NCI-H226 (cell line): ENCODE data around the gene SULF2.
"Not testable (repeated sequence)": the region's sequence is repeated elsewhere in the genome, so short reads cannot be mapped to it uniquely, and the experiment has no call there.

Experiments used
- DNase-seq: peaks from one replicate; pipeline ENCODE4 v3.0.0-alpha.2; 2015

SULF2 gene

DNA sequence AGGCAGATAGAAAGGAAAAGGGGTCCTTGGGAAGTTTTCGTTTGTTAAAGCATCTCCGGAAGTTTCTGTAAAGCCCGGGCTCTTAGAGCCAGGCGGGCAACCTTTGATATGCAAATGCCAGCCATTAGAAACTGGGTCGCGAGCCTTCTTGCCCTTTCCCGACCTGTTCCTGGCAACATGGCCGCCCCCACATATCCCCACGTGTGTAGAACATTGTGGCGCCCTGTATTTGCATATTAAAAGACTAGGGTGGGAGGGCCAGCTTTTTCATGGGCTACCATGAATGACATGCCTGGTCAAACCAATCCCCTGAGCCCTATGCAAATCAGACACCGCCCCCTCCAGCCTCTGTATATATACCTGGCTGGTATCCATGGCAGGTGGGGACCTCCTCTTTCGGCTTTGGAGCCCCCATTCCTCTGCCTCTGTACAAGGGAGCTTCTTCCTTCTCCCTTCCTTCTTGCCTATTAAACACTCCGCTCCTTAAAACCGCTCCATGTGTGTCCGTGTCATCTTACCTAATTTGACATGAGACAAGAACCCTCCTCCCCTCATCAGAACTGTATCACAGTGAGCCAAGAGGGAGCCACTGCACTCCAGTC lies 19.0 kb upstream of the SULF2 start:
- not testable (repeated sequence) for DNase-seq

DNA sequence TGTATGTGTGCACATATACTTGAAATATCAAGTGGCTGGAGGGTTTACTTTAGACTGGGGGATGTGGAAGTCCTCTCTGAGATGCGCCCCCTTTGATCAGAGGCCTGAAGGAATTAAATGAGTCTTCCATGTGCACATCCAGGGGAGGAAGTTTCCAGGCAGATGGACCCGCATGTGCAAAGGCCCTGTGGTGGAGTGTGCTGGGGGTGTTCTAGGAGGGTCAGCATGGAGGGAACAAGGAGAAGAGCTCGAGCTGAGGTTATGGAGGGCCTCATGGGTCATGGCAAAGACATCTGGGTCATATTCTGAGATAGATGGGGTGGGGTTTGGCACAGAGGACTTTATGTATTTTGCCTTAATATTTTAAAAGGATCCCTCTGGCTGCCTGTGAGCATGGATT lies 17.7 kb upstream of the SULF2 start:
- DNase-seq: no peak

DNA sequence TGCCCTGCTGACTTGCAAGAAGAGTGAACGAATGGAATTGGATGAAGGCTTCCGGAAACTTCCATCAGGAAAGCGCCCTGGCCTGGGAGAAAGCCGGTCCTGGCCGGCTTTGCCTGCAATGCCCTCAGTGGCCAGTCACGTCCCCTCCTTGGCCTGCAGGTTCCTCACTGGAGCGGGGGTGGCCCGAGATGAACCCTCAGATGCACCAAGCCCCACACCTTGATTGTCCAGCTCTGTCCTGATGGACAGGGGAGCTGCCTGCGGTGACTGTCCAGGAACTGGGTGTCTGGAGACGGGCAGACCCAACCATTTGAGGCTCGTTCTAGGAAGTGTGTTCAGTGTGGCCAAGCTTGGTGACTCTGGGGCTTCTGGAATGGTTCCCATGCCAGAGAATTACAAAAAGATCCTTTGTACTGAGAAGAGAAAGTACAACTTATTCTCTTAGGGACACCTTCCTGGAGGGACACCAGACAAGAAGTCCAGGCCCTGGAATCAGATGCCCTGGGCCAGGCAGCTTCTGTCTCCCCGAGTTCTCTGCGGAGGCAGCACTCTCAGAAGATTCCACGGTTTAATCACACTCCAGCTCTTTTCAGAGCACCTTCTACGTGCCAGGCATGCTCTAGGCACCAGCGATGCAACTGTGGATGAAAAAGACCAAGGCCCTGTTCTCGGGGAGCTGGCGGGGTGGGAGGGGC lies 17.1 kb upstream of the SULF2 start:
- no peak for DNase-seq

DNA sequence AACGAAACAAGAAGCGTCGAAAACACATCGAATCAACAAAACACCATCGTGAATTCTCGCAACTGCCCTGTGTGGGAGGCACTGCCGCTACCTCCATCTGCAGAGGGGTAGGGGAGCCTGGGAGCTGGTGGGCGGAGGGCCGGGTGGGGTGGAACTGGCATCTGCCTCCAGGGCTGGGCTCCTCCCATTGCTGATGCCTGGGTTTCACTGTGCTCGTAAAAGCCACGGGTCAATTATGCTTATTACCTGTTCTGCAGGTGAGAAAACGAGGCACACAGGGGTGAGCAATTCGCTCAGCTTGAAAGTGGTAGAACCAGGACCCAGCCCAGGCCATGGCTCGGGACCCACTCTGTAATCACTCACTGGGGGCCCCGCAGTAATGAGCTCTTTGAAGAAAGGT lies 16.5 kb upstream of the SULF2 start:
- no peak for DNase-seq

GRCh38 chr20:47801079-47801478 lies 15.8 kb upstream of the SULF2 start:
- DNase-seq: no peak

- no peak for DNase-seq
These were observed 15.3 kb upstream of the SULF2 start for GRCh38 chr20:47800623-47801022.

DNA sequence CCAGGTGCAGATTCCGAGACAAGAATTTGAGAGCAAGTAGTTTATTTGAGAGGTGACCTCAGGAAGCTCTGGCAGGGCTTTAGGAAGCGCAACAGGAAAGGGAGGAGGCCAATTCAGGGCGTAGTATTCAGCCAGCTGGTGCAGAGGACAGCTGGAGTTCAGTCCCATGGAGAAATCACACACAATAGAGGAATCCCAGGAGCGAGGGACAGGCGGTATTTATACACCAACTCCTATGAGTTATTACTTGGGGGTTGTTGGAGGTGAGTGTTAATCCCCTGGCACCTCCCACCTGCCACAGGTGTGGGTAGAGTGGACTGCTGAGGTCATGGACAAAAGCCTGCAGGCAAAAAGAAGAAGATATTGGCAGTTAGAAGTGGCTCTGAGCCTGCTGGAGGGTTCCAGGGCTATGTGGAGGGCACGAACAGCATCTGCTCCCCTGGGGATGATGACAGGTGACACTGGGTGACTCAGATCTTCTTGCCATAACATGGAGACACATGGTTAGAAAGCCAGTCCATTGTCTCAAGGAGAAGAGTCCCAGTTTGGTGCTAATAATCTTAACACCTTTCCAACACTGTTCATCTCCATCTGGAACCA lies 13.9 kb upstream of the SULF2 start:
- DNase-seq: no peak

DNA sequence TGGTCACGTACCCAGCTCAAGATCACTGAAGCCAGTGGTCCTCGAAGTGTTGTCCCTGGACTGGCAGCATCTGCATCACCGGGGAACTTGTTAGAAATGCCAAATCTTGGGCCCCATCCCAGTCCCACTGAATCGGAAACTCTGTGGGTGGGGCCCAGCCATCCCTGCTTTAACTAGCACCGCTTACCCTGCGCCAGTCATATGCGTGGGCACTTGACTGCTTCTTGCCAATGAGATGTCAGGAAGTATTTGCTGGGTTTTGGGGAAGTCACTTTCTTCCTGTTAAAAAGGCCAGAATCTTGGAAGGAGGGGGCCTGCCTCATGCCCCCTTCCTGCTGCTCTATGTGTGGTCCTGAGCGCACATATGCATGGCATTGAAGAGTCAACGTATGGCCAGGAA lies 11.7 kb upstream of the SULF2 start:
- DNase-seq: no peak

- DNase-seq: no peak
These were observed 10.1 kb upstream of the SULF2 start for GRCh38 chr20:47795214-47795907.

DNA sequence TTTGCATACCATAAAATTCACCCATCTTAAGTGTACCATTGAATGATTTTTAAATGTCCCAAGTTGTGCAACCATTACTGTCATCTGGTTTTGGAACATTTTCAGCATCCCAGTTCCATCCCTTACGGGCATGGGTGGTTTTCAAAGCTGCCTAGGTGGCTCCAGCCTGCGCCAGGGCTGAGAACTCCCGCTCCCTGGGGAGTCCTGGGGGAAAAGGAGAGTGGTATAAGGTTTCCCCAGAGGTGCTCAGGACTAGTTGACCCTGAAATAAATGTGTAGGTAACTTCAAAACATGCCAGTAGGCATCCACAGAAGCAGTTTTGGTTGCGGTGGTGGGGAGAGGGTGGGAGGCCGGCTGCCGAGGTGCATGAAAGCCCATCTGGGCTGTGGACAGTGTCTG lies 9.0 kb upstream of the SULF2 start:
- DNase-seq: not testable (repeated sequence)

DNA sequence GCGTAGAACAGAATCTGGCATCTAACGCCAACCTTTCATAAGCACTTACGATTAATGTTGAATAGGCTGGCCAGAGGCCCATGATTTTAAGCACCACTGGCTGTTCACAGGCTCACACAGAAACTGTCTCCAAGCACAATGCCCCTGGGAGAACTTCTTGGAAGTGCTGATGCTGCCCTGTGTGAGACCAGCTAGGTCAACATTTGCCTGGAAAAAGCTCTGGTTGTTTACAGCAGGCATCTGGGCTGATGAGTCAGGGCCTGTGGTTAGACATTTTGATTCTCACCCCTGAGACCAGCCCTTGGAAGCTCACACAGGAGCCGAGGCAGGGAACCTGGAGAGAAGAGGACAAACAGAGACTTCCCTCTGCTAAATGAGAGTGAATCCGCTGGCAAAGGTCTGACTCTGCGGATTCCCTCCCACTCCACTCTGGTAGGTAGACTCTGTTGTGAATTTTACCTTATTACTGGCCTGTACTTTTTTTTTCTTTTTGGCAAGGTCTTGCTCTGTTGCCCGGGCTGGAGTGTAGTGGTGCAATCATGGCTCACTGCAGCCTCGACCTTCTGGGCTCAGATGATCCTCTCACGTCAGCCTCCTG lies 6.8 kb upstream of the SULF2 start:
- peak; percentile 87 for DNase-seq

DNA sequence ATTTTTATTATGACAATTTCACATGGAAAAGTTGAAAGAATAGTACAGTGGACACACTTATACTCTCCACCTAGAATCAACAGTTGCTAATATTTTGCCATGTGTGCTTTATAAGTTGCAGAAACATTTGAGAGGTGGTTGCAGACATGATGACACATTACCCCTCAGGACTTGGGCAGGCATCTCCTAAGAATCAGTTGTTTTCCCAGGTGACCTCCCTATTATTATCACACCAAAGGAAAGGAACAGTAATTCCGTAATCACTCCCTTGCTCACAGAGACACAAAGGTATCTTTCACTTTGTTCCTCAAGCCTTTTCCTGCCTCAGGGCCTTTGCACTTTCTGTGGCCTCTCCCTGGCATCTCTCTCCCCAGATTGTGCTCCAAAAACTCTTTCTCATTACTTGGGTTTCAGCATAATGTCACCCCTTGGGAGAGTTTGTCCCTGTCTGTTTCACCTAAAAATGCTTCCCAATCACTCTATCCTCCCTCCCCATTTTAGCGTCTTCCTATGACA lies 5.9 kb upstream of the SULF2 start:
- no peak for DNase-seq

GRCh38 chr20:47790580-47790965 lies 5.3 kb upstream of the SULF2 start:
- DNase-seq: no peak

DNA sequence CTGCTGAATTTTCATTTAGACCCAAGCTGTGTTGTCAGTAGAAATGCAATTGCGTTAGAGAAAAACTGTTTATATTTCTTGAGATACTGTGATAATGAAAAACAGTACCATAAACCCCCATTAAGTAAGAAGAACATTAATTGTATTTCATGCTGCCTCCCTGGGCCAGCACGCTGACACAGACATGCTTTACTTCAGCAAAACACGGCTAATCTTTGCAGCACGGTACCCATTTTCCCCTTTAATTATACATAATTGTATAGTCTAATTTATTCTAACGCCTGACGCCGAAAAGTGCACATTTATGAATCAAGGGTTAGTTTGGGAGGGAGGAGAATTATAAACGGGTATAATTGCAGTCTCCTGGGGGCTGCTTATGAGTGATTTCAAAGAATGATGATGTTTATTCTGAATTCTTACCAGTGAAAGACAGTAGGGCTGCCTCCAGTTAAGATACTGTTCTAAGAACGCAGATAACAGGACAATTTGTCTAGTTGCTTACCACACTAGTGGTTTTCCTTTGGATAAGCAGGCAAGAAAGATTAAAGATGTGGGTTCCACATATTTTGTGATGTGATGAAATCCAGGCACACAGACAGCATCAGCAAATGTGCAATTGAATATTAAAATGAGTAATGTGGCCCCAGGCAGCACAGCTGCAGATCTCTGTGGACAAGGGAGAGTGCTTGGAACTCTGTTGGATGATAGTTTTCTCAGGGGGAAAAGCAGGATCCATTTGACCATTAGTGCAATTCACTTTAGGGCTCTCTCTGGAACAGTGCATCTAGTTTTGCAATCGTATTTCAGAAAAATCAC lies 4.7 kb upstream of the SULF2 start:
- peak; percentile 94 for DNase-seq

- DNase-seq: no peak
These were observed 3.9 kb upstream of the SULF2 start for GRCh38 chr20:47789081-47789763.

- DNase-seq: no peak
These were observed 3.4 kb upstream of the SULF2 start for GRCh38 chr20:47788741-47789080.

DNA sequence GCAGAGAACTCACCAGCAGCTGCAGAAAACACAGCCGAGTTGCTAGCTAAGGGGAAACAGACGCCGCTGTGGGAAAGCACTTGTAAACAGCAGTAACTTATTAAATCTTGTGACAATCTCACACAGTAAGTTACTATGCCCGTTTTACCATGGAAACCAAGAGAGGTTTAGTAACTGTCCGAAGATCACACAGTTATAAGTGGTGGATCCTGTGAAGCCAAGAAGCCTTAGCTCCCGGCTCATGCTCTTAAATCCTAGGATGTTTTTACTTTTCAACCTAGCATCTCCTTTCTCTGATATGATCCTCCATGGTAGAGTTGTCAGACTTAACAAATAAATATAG lies 1.5 kb upstream of the SULF2 start:
- DNase-seq: no peak

GRCh38 chr20:47785854-47786764 lies 828 bp upstream of the SULF2 start:
- peak; percentile 72 for DNase-seq

- peak; percentile 45 for DNase-seq
These were observed 526 bp downstream of the SULF2 start for GRCh38 chr20:47784599-47785310.
